Neural progenitor cell (in vitro differentiated cells): ENCODE results near the gene CUL7. TPM values are rescaled to one million over a fixed set of nuclear protein-coding genes. Genes with fewer than 3 reads are reported as not detected.

Source experiments
- DNase-seq: peaks from one replicate; pipeline ENCODE4 v3.0.0-alpha.2; 2016; ENCODE audit warnings: low spot score
- H2AFZ ChIP-seq: fragments of 200-600 bp; sonication (generic); replicated peaks from 2 replicates; pipeline ENCODE4 v1.6.1; 2016; ENCODE audit warnings: antibody characterized with exemption
- H3F3A ChIP-seq: fragments of 200-600 bp; sonication (generic); 2 replicates; pipeline ENCODE4 v1.6.1; 2016; ENCODE audit warnings: antibody characterized with exemption, low read depth
- H3K27ac ChIP-seq: fragments of 200-600 bp; sonication (generic); 2 replicates; pipeline ENCODE4 v1.5.1; 2016; ENCODE audit warnings: mild to moderate bottlenecking
- H3K27me3 ChIP-seq: fragments of 200-600 bp; sonication (generic); 2 replicates; pipeline ENCODE4 v1.6.1; 2016; ENCODE audit warnings: mild to moderate bottlenecking, moderate library complexity
- H3K36me3 ChIP-seq: fragments of 200-600 bp; sonication (generic); 2 replicates; pipeline ENCODE4 v1.5.1; 2016
- H3K4me1 ChIP-seq: fragments of 200-600 bp; sonication (generic); 2 replicates; pipeline ENCODE4 v1.6.1; 2016; ENCODE audit warnings: mixed run types
- H3K4me2 ChIP-seq: fragments of 200-600 bp; sonication (generic); 2 replicates; pipeline ENCODE4 v1.6.1; 2016
- H3K4me3 ChIP-seq: fragments of 200-600 bp; sonication (generic); 2 replicates; pipeline ENCODE4 v1.5.1; 2016
- H3K79me2 ChIP-seq: fragments of 200-600 bp; sonication (generic); 2 replicates; pipeline ENCODE4 v1.6.1; 2016; ENCODE audit warnings: low read depth
- H3K9ac ChIP-seq: fragments of 200-600 bp; sonication (generic); 2 replicates; pipeline ENCODE4 v1.6.1; 2016
- H3K9me3 ChIP-seq: fragments of 200-600 bp; sonication (generic); 2 replicates; pipeline ENCODE4 v1.5.1; 2016; ENCODE audit warnings: low read depth
- H4K20me1 ChIP-seq: fragments of 200-600 bp; sonication (generic); 2 replicates; pipeline ENCODE4 v1.6.1; 2016; ENCODE audit warnings: low read depth
- H3K27ac Mint-ChIP-seq: 3 replicates; pipeline ENCODE4 v1.8.0; 2021; ENCODE audit warnings: mixed read lengths
- H3K27me3 Mint-ChIP-seq: 2 replicates; pipeline ENCODE4 v1.8.0; 2022; ENCODE audit warnings: low read depth, mild to moderate bottlenecking, inconsistent platforms, moderate library complexity, mixed read lengths; ENCODE audit not compliant: insufficient read depth
- H3K36me3 Mint-ChIP-seq: 3 replicates; pipeline ENCODE4 v1.8.0; 2021; ENCODE audit warnings: mixed read lengths
- H3K4me1 Mint-ChIP-seq: 3 replicates; pipeline ENCODE4 v1.8.0; 2021; ENCODE audit warnings: mixed read lengths
- H3K4me3 Mint-ChIP-seq: 3 replicates; pipeline ENCODE4 v1.8.0; 2021; ENCODE audit warnings: mild to moderate bottlenecking, moderate library complexity, mixed read lengths
- H3K9me3 Mint-ChIP-seq: 3 replicates; pipeline ENCODE4 v1.8.0; 2020; ENCODE audit warnings: mixed read lengths
- CTCF ChIP-seq: fragments of 200-600 bp; sonication (generic); IDR thresholded peaks from 2 replicates; pipeline ENCODE4 v1.5.1; 2017; ENCODE audit warnings: antibody characterized with exemption, mild to moderate bottlenecking
- EZH2 ChIP-seq: fragments of 200-600 bp; sonication (generic); IDR thresholded peaks from 2 replicates; pipeline ENCODE4 v1.6.1; 2017; ENCODE audit warnings: antibody characterized with exemption, mild to moderate bottlenecking, moderate library complexity
- EZH2phosphoT487 ChIP-seq: fragments of 200-600 bp; sonication (generic); IDR thresholded peaks from 2 replicates; pipeline ENCODE4 v1.6.1; 2017; ENCODE audit warnings: antibody characterized with exemption
- total RNA-seq: library from RNA; depleted of rRNA; stranded (reverse); fragments of >200 nt; gene quantifications from 2 replicates; pipeline ENCODE4 v1.2.3, GENCODE V29; 2015; ENCODE audit warnings: low replicate concordance

The CUL7 gene
- total RNA-seq, 1 donor from 2014 or later, result 23.1 TPM

GRCh38 chr6:43077333-43077809, 23.7 kb upstream of the CUL7 start:
- peaks cover 18% of the 10 kb centered on the region for H3F3A ChIP-seq
- no peak for TF ChIP-seq CTCF
- no peak for TF ChIP-seq EZH2
- TF ChIP-seq EZH2phosphoT487, result no peak
- H3K27me3 ChIP-seq, result no peaks in the 10 kb centered on the region
- no peaks in the 10 kb centered on the region for H3K36me3 ChIP-seq
- peaks cover 61% of the 10 kb centered on the region for H3K79me2 ChIP-seq
- H2AFZ ChIP-seq, result no peak overlapping the region
- Mint-ChIP-seq H3K4me1 (peaks cover 35% of the 10 kb centered on the region), H3K27ac (no peak overlapping the region), H3K9me3 (no peaks in the 10 kb centered on the region), H3K36me3 (peaks cover 11% of the 10 kb centered on the region), H3K27me3 (peaks cover 5% of the 10 kb centered on the region), H3K4me3 (peak overlapping the region; percentile 91)
- H3K4me3 ChIP-seq, result peak overlapping the region; percentile 99
- peak overlapping the region; percentile 96 for H3K4me2 ChIP-seq
- H3K9me3 ChIP-seq, result no peaks in the 10 kb centered on the region
- peaks cover 28% of the 10 kb centered on the region for H3K4me1 ChIP-seq
- peak overlapping the region; percentile 82 for H3K9ac ChIP-seq
- peaks cover 55% of the 10 kb centered on the region for H4K20me1 ChIP-seq
- DNase-seq, result no peak
- H3K27ac ChIP-seq, result no peak overlapping the region

- H3K36me3 ChIP-seq, result no peaks in the 10 kb centered on the region
- peaks cover 35% of the 10 kb centered on the region for H3K4me1 Mint-ChIP-seq
- H2AFZ ChIP-seq, result peak overlapping the region; percentile 76
Measured at GRCh38 chr6:43076464-43077332, 23.0 kb upstream of the CUL7 start.

GRCh38 chr6:43075670-43076463, 22.2 kb upstream of the CUL7 start, which contains the start of gene PTK7:
Gene PTK7 (plus strand): TSS chr6:43076314. CDS start chr6:43076489, 175 bp downstream.
- H3K36me3 ChIP-seq, result no peaks in the 10 kb centered on the region
- Mint-ChIP-seq H3K27ac (no peak within 1 kb of the TSS), H3K9me3 (no peaks in the 10 kb centered on the region), H3K4me1 (peaks cover 35% of the 10 kb centered on the region), H3K27me3 (peaks cover 3% of the 10 kb centered on the region), H3K4me3 (peak within 1 kb of the TSS; percentile 91), H3K36me3 (peaks cover 11% of the 10 kb centered on the region)
- H3F3A ChIP-seq, result peaks cover 18% of the 10 kb centered on the region
- H3K79me2 ChIP-seq, result peaks cover 46% of the 10 kb centered on the region
- H3K4me2 ChIP-seq, result peak within 1 kb of the TSS; percentile 96
- H2AFZ ChIP-seq, result peak within 1 kb of the TSS; percentile 76
- H3K4me1 ChIP-seq, result peaks cover 28% of the 10 kb centered on the region
- peak within 1 kb of the TSS; percentile 82 for H3K9ac ChIP-seq
- no peaks in the 10 kb centered on the region for H3K27me3 ChIP-seq
- no peaks in the 10 kb centered on the region for H3K9me3 ChIP-seq
- DNase-seq, result peak; percentile 96
- peak within 1 kb of the TSS; percentile 99 for H3K4me3 ChIP-seq
- peak within 1 kb of the TSS; percentile 24 for H3K27ac ChIP-seq
- no peak for TF ChIP-seq CTCF
- TF ChIP-seq EZH2, result no peak
- no peak for TF ChIP-seq EZH2phosphoT487
- H4K20me1 ChIP-seq, result peaks cover 44% of the 10 kb centered on the region

More at GRCh38 chr6:43076464-43077332, 23.0 kb upstream of the CUL7 start:
- TF ChIP-seq CTCF, result no peak
- TF ChIP-seq EZH2, result no peak
- no peak for TF ChIP-seq EZH2phosphoT487
- Histone ChIP-seq H3K9ac (peak overlapping the region; percentile 82), H3K27ac (peak overlapping the region; percentile 24), H3K4me3 (peak overlapping the region; percentile 99), H3K4me2 (peak overlapping the region; percentile 96), H3K9me3 (no peaks in the 10 kb centered on the region), H3F3A (peaks cover 18% of the 10 kb centered on the region), H3K4me1 (peaks cover 28% of the 10 kb centered on the region), H4K20me1 (peaks cover 49% of the 10 kb centered on the region), H3K79me2 (peaks cover 54% of the 10 kb centered on the region), H3K27me3 (no peaks in the 10 kb centered on the region)
- Mint-ChIP-seq H3K36me3 (peaks cover 14% of the 10 kb centered on the region), H3K27me3 (peaks cover 5% of the 10 kb centered on the region), H3K9me3 (no peaks in the 10 kb centered on the region), H3K27ac (no peak overlapping the region), H3K4me3 (peak overlapping the region; percentile 91)
- peak; percentile 78 for DNase-seq
